GM12878 (cell line): ENCODE results near the gene NR4A2. TPM values are rescaled to one million over a fixed set of nuclear protein-coding genes. Genes with fewer than 3 reads are reported as not detected.

Experiments
- ATAC-seq: fragments of 200-7000 bp; cut with Tn5 transposase; 3 replicates; pipeline ENCODE4 v1.9.1; 2020; ENCODE audit warnings: mild to moderate bottlenecking, moderate library complexity
- BruUV-seq: library from RNA; stranded (reverse); fragments of 400-500 nt; replicated peaks from 2 replicates; lab custom pipeline; 2021; lab: Mats Ljungman, UMichigan
- CTCF ChIA-PET: fragments of 300-600 bp; sonication (Branson Sonifier 250); formaldehyde crosslinking; extraction: SDS; loops from one replicate; lab custom pipeline; 2021; ENCODE audit warnings: inconsistent platforms; lab: Yijun Ruan, JAX
- POLR2A ChIA-PET: fragments of 350-600 bp; formaldehyde crosslinking; extraction: SDS; loops from one replicate; lab custom pipeline; 2021; ENCODE audit warnings: inconsistent platforms; lab: Charles Lee
- RAD21 ChIA-PET: fragments of 300-600 bp; sonication (Branson Sonifier 250); formaldehyde crosslinking; loops from one replicate; lab custom pipeline; 2023; ENCODE audit warnings: antibody characterized with exemption; ENCODE audit not compliant: unreplicated experiment; lab: Charles Lee
- SMC1A ChIA-PET: fragments of 300-600 bp; sonication (Branson Sonifier 250); formaldehyde crosslinking; loops from one replicate; lab custom pipeline; 2023; ENCODE audit not compliant: unreplicated experiment, uncharacterized antibody; lab: Charles Lee
- DNase-seq: peaks from one replicate; pipeline ENCODE4 v3.0.0-alpha.2; 2011; ENCODE audit warnings: low read depth, low spot score
- FAIRE-seq: peaks from 3 replicates; lab custom pipeline; 2011; peaks lifted over from hg19 to GRCh38; lab: Jason Lieb, UNC
- H2AFZ ChIP-seq: 2 replicates; pipeline ENCODE4 v1.6.0; 2011; ENCODE audit warnings: low read depth, low read length, control low read depth; ENCODE audit not compliant: control insufficient read depth
- H3K27ac ChIP-seq: 2 replicates; pipeline ENCODE4 v1.5.1; 2011; ENCODE audit warnings: control low read depth; ENCODE audit not compliant: control insufficient read depth, insufficient read depth
- H3K27me3 ChIP-seq, 2 experiments: replicated peaks in 1 of 2; 2 replicates each; pipeline versions ENCODE4 v1.6.0 to v1.6.1; 2011; ENCODE audit warnings: low read length in 1 of 2; ENCODE audit not compliant: control insufficient read depth in 2 of 2, insufficient read depth in 2 of 2
- H3K36me3 ChIP-seq, 2 experiments: 2 replicates each; pipeline ENCODE4 v1.5.1; 2011; ENCODE audit warnings: low read length in 1 of 2; ENCODE audit not compliant: control insufficient read depth in 2 of 2, insufficient read depth in 2 of 2
- H3K4me1 ChIP-seq: 2 replicates; pipeline ENCODE4 v1.6.1; 2011; ENCODE audit warnings: mild to moderate bottlenecking, low read length, moderate library complexity, mixed read lengths; ENCODE audit not compliant: control insufficient read depth, insufficient read depth
- H3K4me2 ChIP-seq: 2 replicates; pipeline ENCODE4 v1.6.0; 2011; ENCODE audit warnings: control low read depth; ENCODE audit not compliant: control insufficient read depth, insufficient read depth
- H3K4me3 ChIP-seq: fragments of 200-600 bp; sonication (generic); 2 replicates; pipeline ENCODE4 v1.5.1; 2016
- H3K79me2 ChIP-seq: 2 replicates; pipeline ENCODE4 v1.6.0; 2011; ENCODE audit warnings: low read length; ENCODE audit not compliant: control insufficient read depth, insufficient read depth
- H3K9ac ChIP-seq: 2 replicates; pipeline ENCODE4 v1.8.0; 2011; ENCODE audit warnings: low read length, control low read depth, mixed read lengths; ENCODE audit not compliant: control insufficient read depth, insufficient read depth
- H3K9me3 ChIP-seq: replicated peaks from 3 replicates; pipeline ENCODE4 v1.5.1; 2011; ENCODE audit warnings: mild to moderate bottlenecking, low read length; ENCODE audit not compliant: control insufficient read depth, insufficient read depth
- H4K20me1 ChIP-seq: 2 replicates; pipeline ENCODE4 v1.6.0; 2011; ENCODE audit not compliant: control insufficient read depth, insufficient read depth
- MYB ChIP-seq: fragments of 150-350 bp; IDR thresholded peaks from 2 replicates; pipeline ENCODE4 v1.6.1; 2014; ENCODE audit warnings: mild to moderate bottlenecking, low read depth, low read length, borderline replicate concordance
- NBN ChIP-seq: fragments of 450-650 bp; IDR thresholded peaks from 2 replicates; pipeline ENCODE4 v1.6.1; 2016
- NFIC ChIP-seq: IDR thresholded peaks from 2 replicates; pipeline ENCODE4 v1.6.1; 2012; ENCODE audit warnings: low read depth, mild to moderate bottlenecking, inconsistent platforms, low read length, moderate library complexity
- TCF3 ChIP-seq: IDR thresholded peaks from 2 replicates; pipeline ENCODE4 v1.6.1; 2012; ENCODE audit warnings: low read depth, mild to moderate bottlenecking, low read length, borderline replicate concordance; ENCODE audit not compliant: insufficient read depth
- whole genome bisulfite sequencing: methylation state at CpG from one replicate; pipeline ENCODE4 v1.1.6; 2016; ENCODE audit warnings: low lambda C conversion rate; ENCODE audit not compliant: insufficient replicate concordance, insufficient coverage; ENCODE audit errors: missing lambda C conversion rate; 5-methylcytosine and 5-hydroxymethylcytosine counted together
- in situ Hi-C: fragments of 300-500 bp; cut with MboI; formaldehyde crosslinking; loops from 9 replicates; pipeline ENCODE4 v1.14.3; 2018; ENCODE audit warnings: mixed read lengths
- intact Hi-C: fragments of 100-400 bp; cut with micrococcal nuclease; formaldehyde crosslinking; loops from one replicate; pipeline ENCODE4 v1.14.2; 2022; ENCODE audit not compliant: unreplicated experiment
- polyA plus RNA-seq, 11 experiments: library from polyadenylated mRNA; depleted of rRNA in 4 of 11; unstranded in 6 of 11; stranded (reverse) in 5 of 11; fragments of >200 nt; fragmentation: Nextera tagmentation in 4 of 11; fragmentation: Illumina TruSeq in 1 of 11; extraction: Ambion mirVana in 4 of 11; extraction: Trizol in 1 of 11; gene quantifications; 1 replicate in 1 of 11; 2 replicates in 10 of 11; pipeline versions ENCODE4 v1.2.1 to v1.2.3, GENCODE V29; 2011 to 2016; ENCODE audit warnings: inconsistent platforms in 2 of 11, missing spikeins in 2 of 11, low read depth in 1 of 11
- total RNA-seq, 4 experiments: library from RNA; depleted of rRNA in 3 of 4; stranded (reverse); fragments of >200 nt in 3 of 4; fragmentation: Illumina TruSeq in 1 of 4; extraction: Trizol in 1 of 4; gene quantifications; 2 replicates each; pipeline versions ENCODE4 v1.2.1 to v1.2.3, GENCODE V29; 2013 to 2021
- TF ChIP-seq, protein P1 (sequence below): IDR thresholded peaks from 2 replicates; pipeline ENCODE4 v1.6.1; 2011; ENCODE audit warnings: low read depth, low read length, improper control_type of control experiment, borderline replicate concordance
- TF ChIP-seq, protein P2 (sequence below): fragments of 450-650 bp; IDR thresholded peaks from 2 replicates; pipeline ENCODE4 v1.6.1; 2017; ENCODE audit warnings: mild to moderate bottlenecking, moderate library complexity

NR4A2 gene
- total and polyA plus RNA-seq, 10 of the 15 experiments (the other 5 are each of a cell fraction or from before 2014, with no cell fraction given) = 0.15 to 3.4 (median 0.58) TPM

DNA sequence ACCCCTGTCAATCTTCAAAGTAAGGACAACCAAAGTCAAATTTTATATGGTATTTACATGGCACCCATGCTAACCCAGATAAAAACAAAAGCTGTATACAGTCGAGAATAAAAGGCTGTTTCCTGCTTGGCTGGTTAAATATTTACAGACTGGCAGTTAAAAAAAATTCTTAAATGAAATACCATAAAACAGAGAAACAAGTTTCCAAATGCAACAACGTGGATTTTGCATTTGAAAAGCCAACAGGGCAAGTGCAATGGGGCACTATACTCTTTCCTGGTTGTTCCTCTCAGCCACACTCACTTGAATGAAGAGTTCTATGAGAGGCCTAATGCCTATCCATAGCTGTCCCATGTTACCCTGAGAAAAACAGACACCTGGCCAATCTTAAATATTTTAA, 6.1 kb upstream of the NR4A2 start:
- H3K27ac ChIP-seq = no peak overlapping the region
- H3K4me1 ChIP-seq = peaks cover 20% of the 10 kb centered on the region
- ChIA-PET RAD21 (interaction anchor here (1.0 to 3.7 kb wide), 6 partner anchors 61 to 251 kb away, joined by 3 to 30 read pairs (median 5); partner anchors contain the start of gene GPD2), SMC1A (interaction anchor here (0.6 to 8.9 kb wide), 12 partner anchors 61 to 855 kb away, joined by 3 to 244 read pairs (median 4); partner anchors contain the start of gene GPD2), POLR2A (interaction anchor here (0.8 to 3.4 kb wide), 3 partner anchors 53 to 62 kb away, joined by 3 to 27 read pairs (median 5); no protein-coding TSS in a partner anchor), CTCF (interaction anchor here (1.1 to 1.6 kb wide), 3 partner anchors 185 to 251 kb away, joined by 3 to 7 read pairs (median 4); no protein-coding TSS in a partner anchor)
- no peaks in the 10 kb centered on the region for H4K20me1 ChIP-seq
- TF ChIP-seq, protein P1, sequence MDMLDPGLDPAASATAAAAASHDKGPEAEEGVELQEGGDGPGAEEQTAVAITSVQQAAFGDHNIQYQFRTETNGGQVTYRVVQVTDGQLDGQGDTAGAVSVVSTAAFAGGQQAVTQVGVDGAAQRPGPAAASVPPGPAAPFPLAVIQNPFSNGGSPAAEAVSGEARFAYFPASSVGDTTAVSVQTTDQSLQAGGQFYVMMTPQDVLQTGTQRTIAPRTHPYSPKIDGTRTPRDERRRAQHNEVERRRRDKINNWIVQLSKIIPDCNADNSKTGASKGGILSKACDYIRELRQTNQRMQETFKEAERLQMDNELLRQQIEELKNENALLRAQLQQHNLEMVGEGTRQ = no peak
- TF ChIP-seq NFIC (0 out of 2 replicates have a peak, but pooled peaks have one; percentile 7), MYB (no peak), TCF3 (no peak), NBN (no peak)
- TF ChIP-seq, protein P2, sequence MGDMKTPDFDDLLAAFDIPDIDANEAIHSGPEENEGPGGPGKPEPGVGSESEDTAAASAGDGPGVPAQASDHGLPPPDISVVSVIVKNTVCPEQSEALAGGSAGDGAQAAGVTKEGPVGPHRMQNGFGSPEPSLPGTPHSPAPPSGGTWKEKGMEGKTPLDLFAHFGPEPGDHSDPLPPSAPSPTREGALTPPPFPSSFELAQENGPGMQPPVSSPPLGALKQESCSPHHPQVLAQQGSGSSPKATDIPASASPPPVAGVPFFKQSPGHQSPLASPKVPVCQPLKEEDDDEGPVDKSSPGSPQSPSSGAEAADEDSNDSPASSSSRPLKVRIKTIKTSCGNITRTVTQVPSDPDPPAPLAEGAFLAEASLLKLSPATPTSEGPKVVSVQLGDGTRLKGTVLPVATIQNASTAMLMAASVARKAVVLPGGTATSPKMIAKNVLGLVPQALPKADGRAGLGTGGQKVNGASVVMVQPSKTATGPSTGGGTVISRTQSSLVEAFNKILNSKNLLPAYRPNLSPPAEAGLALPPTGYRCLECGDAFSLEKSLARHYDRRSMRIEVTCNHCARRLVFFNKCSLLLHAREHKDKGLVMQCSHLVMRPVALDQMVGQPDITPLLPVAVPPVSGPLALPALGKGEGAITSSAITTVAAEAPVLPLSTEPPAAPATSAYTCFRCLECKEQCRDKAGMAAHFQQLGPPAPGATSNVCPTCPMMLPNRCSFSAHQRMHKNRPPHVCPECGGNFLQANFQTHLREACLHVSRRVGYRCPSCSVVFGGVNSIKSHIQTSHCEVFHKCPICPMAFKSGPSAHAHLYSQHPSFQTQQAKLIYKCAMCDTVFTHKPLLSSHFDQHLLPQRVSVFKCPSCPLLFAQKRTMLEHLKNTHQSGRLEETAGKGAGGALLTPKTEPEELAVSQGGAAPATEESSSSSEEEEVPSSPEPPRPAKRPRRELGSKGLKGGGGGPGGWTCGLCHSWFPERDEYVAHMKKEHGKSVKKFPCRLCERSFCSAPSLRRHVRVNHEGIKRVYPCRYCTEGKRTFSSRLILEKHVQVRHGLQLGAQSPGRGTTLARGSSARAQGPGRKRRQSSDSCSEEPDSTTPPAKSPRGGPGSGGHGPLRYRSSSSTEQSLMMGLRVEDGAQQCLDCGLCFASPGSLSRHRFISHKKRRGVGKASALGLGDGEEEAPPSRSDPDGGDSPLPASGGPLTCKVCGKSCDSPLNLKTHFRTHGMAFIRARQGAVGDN = 0 out of 2 replicates have a peak, but pooled peaks have one; percentile 16
- H2AFZ ChIP-seq = no peak overlapping the region
- in situ Hi-C loops = loop anchor here (25.0 kb wide), 1 partner anchor 249 kb away; no protein-coding TSS in a partner anchor
- no peaks in the 10 kb centered on the region for H3K9me3 ChIP-seq
- DNase-seq (no peak), FAIRE-seq (no peak), ATAC-seq (no peak)
- no peak overlapping the region for H3K4me3 ChIP-seq
- peaks cover 1% of the 10 kb centered on the region for H3K79me2 ChIP-seq
- intact Hi-C loops = loop anchor here (5.0 to 10.0 kb wide), 3 partner anchors 199 to 964 kb away; no protein-coding TSS in a partner anchor
- no peaks in the 10 kb centered on the region for H3K27me3 ChIP-seq
- WGBS = 75% methylated on average over 2 of the region's 2 CpGs
- no peak overlapping the region for H3K9ac ChIP-seq
- no peaks in the 10 kb centered on the region for H3K36me3 ChIP-seq
- no peak overlapping the region for H3K4me2 ChIP-seq
- no TSS peak for BruUV-seq
